ENCODE data around the gene CDH24.

DNA sequence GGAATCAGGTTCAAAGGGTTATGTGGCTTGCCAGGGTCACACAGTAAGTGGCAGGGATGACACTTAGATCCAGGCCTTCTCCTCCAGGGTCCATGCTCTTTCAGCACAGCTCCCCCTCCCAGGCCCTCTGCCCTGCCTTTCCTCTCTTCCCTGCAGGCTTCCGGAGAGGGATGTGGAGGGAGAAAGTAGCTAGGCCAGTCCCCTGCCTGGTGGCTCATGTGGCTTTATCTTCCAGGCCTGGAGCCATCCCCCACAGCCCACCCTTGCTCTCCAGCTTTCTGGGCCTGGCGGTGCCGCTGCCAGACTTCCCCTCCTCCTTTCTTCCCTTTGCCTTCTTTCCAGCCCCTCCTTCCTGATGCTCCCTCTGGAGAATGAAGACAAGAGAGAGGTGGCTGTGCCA, 13.6 kb downstream of the CDH24 start:
- no peak for TF ChIP-seq POLR2AphosphoS5 (IDR thresholded peaks at IDR 0.05; ENCODE audit: low read depth, low read length)
- TF ChIP-seq, protein P1, sequence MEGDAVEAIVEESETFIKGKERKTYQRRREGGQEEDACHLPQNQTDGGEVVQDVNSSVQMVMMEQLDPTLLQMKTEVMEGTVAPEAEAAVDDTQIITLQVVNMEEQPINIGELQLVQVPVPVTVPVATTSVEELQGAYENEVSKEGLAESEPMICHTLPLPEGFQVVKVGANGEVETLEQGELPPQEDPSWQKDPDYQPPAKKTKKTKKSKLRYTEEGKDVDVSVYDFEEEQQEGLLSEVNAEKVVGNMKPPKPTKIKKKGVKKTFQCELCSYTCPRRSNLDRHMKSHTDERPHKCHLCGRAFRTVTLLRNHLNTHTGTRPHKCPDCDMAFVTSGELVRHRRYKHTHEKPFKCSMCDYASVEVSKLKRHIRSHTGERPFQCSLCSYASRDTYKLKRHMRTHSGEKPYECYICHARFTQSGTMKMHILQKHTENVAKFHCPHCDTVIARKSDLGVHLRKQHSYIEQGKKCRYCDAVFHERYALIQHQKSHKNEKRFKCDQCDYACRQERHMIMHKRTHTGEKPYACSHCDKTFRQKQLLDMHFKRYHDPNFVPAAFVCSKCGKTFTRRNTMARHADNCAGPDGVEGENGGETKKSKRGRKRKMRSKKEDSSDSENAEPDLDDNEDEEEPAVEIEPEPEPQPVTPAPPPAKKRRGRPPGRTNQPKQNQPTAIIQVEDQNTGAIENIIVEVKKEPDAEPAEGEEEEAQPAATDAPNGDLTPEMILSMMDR (IDR thresholded peaks at IDR 0.05), result no peak
- TF ChIP-seq, protein P2, sequence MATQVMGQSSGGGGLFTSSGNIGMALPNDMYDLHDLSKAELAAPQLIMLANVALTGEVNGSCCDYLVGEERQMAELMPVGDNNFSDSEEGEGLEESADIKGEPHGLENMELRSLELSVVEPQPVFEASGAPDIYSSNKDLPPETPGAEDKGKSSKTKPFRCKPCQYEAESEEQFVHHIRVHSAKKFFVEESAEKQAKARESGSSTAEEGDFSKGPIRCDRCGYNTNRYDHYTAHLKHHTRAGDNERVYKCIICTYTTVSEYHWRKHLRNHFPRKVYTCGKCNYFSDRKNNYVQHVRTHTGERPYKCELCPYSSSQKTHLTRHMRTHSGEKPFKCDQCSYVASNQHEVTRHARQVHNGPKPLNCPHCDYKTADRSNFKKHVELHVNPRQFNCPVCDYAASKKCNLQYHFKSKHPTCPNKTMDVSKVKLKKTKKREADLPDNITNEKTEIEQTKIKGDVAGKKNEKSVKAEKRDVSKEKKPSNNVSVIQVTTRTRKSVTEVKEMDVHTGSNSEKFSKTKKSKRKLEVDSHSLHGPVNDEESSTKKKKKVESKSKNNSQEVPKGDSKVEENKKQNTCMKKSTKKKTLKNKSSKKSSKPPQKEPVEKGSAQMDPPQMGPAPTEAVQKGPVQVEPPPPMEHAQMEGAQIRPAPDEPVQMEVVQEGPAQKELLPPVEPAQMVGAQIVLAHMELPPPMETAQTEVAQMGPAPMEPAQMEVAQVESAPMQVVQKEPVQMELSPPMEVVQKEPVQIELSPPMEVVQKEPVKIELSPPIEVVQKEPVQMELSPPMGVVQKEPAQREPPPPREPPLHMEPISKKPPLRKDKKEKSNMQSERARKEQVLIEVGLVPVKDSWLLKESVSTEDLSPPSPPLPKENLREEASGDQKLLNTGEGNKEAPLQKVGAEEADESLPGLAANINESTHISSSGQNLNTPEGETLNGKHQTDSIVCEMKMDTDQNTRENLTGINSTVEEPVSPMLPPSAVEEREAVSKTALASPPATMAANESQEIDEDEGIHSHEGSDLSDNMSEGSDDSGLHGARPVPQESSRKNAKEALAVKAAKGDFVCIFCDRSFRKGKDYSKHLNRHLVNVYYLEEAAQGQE (IDR thresholded peaks at IDR 0.05; ENCODE audit: insufficient read depth in 1 of 2, low read depth in 2 of 2, low read length in 1 of 2), result no peak
